Fibroblast of lung (primary cell): ENCODE measurements around the gene SRPX.

ENCODE experiments used
- EZH2 ChIP-seq: IDR thresholded peaks from 2 replicates; pipeline ENCODE4 v1.5.1; 2012; ENCODE audit warnings: low read length, control low read depth, mild to moderate bottlenecking; ENCODE audit errors: missing control alignments
- TF ChIP-seq, protein P1 (sequence below), 2 donors: IDR thresholded peaks in 1 of 2; conservative IDR thresholded peaks in 1 of 2; 1 replicate in 1 of 2; 2 replicates in 1 of 2; pipeline ENCODE4 v1.5.1; 2011 to 2012; ENCODE audit warnings: low read length in 2 of 2, control low read depth in 1 of 2, inconsistent platforms in 1 of 2, low read depth in 1 of 2, mild to moderate bottlenecking in 1 of 2

DNA sequence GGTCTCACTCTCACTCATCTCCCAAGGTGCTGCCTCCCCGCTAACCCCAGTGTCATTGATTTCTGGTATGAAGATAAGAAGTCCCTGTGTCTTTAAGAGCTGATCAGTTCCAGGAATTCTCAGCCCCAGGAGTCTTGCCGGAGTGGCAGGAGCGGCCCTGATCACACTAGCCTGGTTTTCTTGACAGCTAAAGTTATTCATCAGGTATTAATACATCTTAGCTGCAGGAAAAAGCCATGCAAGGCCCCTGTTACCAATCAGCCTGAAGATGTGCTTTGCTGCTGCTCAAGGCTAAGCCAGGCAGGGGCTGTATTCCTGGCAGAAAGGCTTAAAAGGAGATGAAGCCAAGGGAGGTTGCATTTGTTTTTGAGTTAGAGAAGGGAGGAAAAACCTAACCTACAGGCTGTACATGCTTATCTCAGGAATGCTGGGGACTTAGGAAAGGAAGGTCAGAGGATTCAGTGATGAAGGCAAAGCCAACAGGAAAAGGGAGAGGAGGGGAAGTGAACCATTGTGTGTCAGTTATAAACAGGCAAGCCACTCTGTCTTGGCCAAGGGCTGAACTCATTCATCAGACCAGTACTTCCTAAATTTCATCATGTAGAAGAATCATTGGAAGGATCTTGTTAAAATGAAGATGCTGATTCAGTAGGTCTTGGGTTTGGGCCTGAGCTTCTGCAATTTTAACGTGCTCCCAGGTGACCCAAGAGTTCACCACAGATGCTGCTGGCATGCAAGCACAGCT, 8.6 kb downstream of the SRPX start:
- TF ChIP-seq, protein P1, sequence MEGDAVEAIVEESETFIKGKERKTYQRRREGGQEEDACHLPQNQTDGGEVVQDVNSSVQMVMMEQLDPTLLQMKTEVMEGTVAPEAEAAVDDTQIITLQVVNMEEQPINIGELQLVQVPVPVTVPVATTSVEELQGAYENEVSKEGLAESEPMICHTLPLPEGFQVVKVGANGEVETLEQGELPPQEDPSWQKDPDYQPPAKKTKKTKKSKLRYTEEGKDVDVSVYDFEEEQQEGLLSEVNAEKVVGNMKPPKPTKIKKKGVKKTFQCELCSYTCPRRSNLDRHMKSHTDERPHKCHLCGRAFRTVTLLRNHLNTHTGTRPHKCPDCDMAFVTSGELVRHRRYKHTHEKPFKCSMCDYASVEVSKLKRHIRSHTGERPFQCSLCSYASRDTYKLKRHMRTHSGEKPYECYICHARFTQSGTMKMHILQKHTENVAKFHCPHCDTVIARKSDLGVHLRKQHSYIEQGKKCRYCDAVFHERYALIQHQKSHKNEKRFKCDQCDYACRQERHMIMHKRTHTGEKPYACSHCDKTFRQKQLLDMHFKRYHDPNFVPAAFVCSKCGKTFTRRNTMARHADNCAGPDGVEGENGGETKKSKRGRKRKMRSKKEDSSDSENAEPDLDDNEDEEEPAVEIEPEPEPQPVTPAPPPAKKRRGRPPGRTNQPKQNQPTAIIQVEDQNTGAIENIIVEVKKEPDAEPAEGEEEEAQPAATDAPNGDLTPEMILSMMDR (conservative IDR thresholded peaks at IDR 0.05 in 1 of 2, IDR thresholded peaks at IDR 0.05 in 1 of 2; ENCODE audit: low read depth in 1 of 2, low read length in 2 of 2) = no peak
- TF ChIP-seq EZH2 = no peak
